Fibroblast of the aortic adventitia (primary cell): ENCODE results near the gene LRRC3C. TPM values are rescaled to one million over a fixed set of nuclear protein-coding genes. Genes with fewer than 3 reads are reported as not detected.

Experiments used
- DNase-seq: peaks from one replicate; pipeline ENCODE4 v3.0.0-alpha.2; 2010; ENCODE audit warnings: low read depth
- H3K4me3 ChIP-seq: 2 replicates; pipeline ENCODE4 v1.5.1; 2011; ENCODE audit warnings: low read depth, mild to moderate bottlenecking, control low read depth, low read length, moderate library complexity
- CTCF ChIP-seq: IDR thresholded peaks from 2 replicates; pipeline ENCODE4 v1.5.1; 2011; ENCODE audit warnings: mild to moderate bottlenecking, low read length, control low read depth, inconsistent platforms; ENCODE audit not compliant: insufficient read depth
- total RNA-seq: library from RNA; depleted of rRNA; stranded (reverse); fragments of >200 nt; gene quantifications from 2 replicates; pipeline ENCODE4 v1.2.3, GENCODE V29; 2012; ENCODE audit warnings: low replicate concordance

Gene LRRC3C
- total RNA-seq, 1 donor, result not detected

GRCh38 chr17:39994448-39994847 is 66.9 kb downstream of the LRRC3C start:
- no peak overlapping the region for H3K4me3 ChIP-seq
- DNase-seq, result no peak
- no peak for TF ChIP-seq CTCF

Other genes starting within 250 kb of the LRRC3C start
- gene PGAP3, start 239.7 kb upstream of the LRRC3C start, total RNA-seq, result 9.7 and 11.1 TPM in 2 replicates
- gene ERBB2, start 227.7 kb upstream of the LRRC3C start, total RNA-seq, result 37.4 and 67.0 TPM in 2 replicates
- 33.1 and 76.0 TPM in 2 replicates for gene MIEN1, start 197.2 kb upstream of the LRRC3C start, total RNA-seq
- gene GRB7, start 189.8 kb upstream of the LRRC3C start, total RNA-seq, result 1.7 TPM in 1 of 2 replicates, not detected in the other
- not detected in 2 replicates for gene IKZF3, start 63.4 kb upstream of the LRRC3C start, total RNA-seq
- not detected in 2 replicates for gene ZPBP2, start 59.5 kb upstream of the LRRC3C start, total RNA-seq
- gene GSDMB, start 9.1 kb upstream of the LRRC3C start, total RNA-seq, result 3.5 and 39.4 TPM in 2 replicates
- gene ORMDL3, start 131 bp upstream of the LRRC3C start, total RNA-seq, result 46.9 and 71.7 TPM in 2 replicates
- not detected in 2 replicates for gene GSDMA, start 35.3 kb downstream of the LRRC3C start, total RNA-seq
- gene PSMD3, start 53.1 kb downstream of the LRRC3C start, total RNA-seq, result 41.9 and 73.5 TPM in 2 replicates
- gene CSF3, start 87.7 kb downstream of the LRRC3C start, total RNA-seq, result 0.25 TPM in 1 of 2 replicates, not detected in the other
- gene MED24, start 126.7 kb downstream of the LRRC3C start, total RNA-seq, result 42.8 and 68.1 TPM in 2 replicates
- gene THRA, start 135.2 kb downstream of the LRRC3C start, total RNA-seq, result 23.0 and 26.0 TPM in 2 replicates
- 2.8 and 6.5 TPM in 2 replicates for gene NR1D1, start 172.9 kb downstream of the LRRC3C start, total RNA-seq
- gene MSL1, start 194.2 kb downstream of the LRRC3C start, total RNA-seq, result 64.1 and 162 TPM in 2 replicates
- 53.3 and 83.6 TPM in 2 replicates for gene CASC3, start 212.8 kb downstream of the LRRC3C start, total RNA-seq
- 2.1 and 3.8 TPM in 2 replicates for gene RAPGEFL1, start 249.7 kb downstream of the LRRC3C start, total RNA-seq